ENCODE data around the gene MARCHF10.

MARCHF10 gene

GRCh38 chr17:62818526-62818925, 10.4 kb upstream of the MARCHF10 start:
- no peak for TF ChIP-seq ZFX (IDR thresholded peaks at IDR 0.05)
- TF ChIP-seq CTCF (conservative IDR thresholded peaks at IDR 0.05) = no peak
- no peak overlapping the region for H3K27ac ChIP-seq

- no peak overlapping the region for H3K27ac ChIP-seq
- no peak for TF ChIP-seq ZFX (IDR thresholded peaks at IDR 0.05)
- TF ChIP-seq CTCF (conservative IDR thresholded peaks at IDR 0.05) = no peak
Observed at GRCh38 chr17:62816282-62816839, 8.2 kb upstream of the MARCHF10 start.

DNA sequence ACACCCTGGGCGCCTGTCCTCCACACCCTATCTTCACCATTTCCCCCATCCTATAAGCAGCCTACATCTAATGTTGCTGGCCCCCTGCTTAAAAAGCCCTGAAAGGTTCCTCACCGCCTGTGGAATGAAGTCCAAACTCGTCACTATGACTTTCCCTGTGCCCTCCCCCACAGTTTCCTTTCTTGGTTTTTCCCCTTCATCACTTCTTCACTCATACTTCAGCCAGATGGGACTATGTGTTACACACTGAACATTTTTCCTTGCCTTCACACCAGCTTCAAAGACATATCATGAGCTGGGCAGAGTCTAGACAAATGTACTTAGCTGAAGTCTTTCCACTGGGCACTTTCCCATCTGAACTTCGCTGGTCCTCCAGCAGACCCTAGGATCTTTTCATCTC, 1.5 kb upstream of the MARCHF10 start:
- TF ChIP-seq CTCF (conservative IDR thresholded peaks at IDR 0.05) (no peak), ZFX (IDR thresholded peaks at IDR 0.05) (no peak)
- H3K27ac ChIP-seq = no peak overlapping the region

GRCh38 chr17:62808576-62808970, 459 bp upstream of the MARCHF10 start:
- no peak overlapping the region for H3K27ac ChIP-seq
- no peak for TF ChIP-seq ZFX (IDR thresholded peaks at IDR 0.05)
- TF ChIP-seq CTCF (conservative IDR thresholded peaks at IDR 0.05) = no peak

GRCh38 chr17:62805234-62805633, 2.9 kb downstream of the MARCHF10 start:
- H3K27ac ChIP-seq = no peak overlapping the region
- no peak for TF ChIP-seq ZFX (IDR thresholded peaks at IDR 0.05)
- TF ChIP-seq CTCF (conservative IDR thresholded peaks at IDR 0.05) = no peak

GRCh38 chr17:62804822-62805221, 3.3 kb downstream of the MARCHF10 start:
- TF ChIP-seq CTCF (conservative IDR thresholded peaks at IDR 0.05) = no peak
- no peak for TF ChIP-seq ZFX (IDR thresholded peaks at IDR 0.05)
- no peak overlapping the region for H3K27ac ChIP-seq

DNA sequence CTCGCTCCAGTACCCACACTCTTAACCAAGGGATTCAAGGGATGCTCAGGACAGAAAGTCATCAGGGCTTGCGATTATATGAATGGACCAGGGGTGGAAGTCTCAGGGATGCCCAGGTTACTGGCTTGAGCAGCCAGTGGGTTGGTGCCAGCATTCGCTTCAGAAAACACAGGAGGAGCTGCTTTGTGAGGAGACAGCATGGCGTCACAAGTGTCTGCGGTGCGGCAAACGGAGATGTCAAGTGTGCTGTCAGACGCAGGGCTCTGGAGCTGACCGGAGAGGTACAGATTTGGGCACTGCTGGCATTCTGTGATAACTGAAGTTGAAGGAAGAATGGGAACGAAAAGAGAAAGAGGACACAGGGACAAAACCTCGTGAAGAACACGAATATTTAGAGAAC, 4.1 kb downstream of the MARCHF10 start:
- H3K27ac ChIP-seq = no peak overlapping the region
- TF ChIP-seq CTCF (conservative IDR thresholded peaks at IDR 0.05) (no peak), ZFX (IDR thresholded peaks at IDR 0.05) (no peak)
